Choroid plexus epithelial cell (primary cell): Measurements from ENCODE around the gene KIF21B.

Source experiments
- DNase-seq: peaks from one replicate; pipeline ENCODE4 v3.0.0-alpha.2; 2010; ENCODE audit warnings: low read depth
- H3K4me3 ChIP-seq: 2 replicates; pipeline ENCODE4 v1.5.1; 2011; ENCODE audit warnings: low read depth, mild to moderate bottlenecking, control low read depth, low read length, moderate library complexity
- CTCF ChIP-seq: conservative IDR thresholded peaks from 2 replicates; pipeline ENCODE4 v1.5.1; 2011; ENCODE audit warnings: low read depth, mild to moderate bottlenecking, control low read depth, inconsistent platforms, low read length, moderate library complexity

KIF21B gene

GRCh38 chr1:201059871-201060555 lies 36.5 kb upstream of the KIF21B start:
- no peak overlapping the region for H3K4me3 ChIP-seq
- TF ChIP-seq CTCF = no peak
- DNase-seq = peak; percentile 30

- no peak overlapping the region for H3K4me3 ChIP-seq
- TF ChIP-seq CTCF = no peak
- DNase-seq = no peak
These were observed 35.9 kb upstream of the KIF21B start for GRCh38 chr1:201059401-201059800.

DNA sequence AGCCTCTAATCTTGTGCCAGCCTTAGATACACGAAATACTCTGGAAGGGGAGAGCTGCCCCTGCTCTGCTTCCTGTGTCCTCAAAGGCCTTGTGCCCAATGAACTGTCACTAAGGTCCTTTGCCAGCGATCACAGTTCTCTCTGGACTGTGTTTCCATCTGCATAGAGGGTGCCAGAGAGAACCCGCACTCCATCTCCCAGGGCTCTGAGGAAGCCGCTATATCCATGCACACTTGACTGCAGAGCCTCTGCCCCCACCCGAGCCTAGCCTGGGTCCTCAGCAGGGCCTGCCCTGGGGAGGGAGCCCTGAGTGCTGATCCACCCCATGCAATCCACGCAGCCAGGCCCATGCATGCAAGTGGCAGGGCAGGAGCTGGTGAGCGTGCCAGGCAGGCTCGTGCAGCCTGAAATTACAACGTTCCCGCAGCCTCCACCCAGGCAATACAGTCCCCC lies 30.6 kb upstream of the KIF21B start:
- DNase-seq = no peak
- no peak overlapping the region for H3K4me3 ChIP-seq
- no peak for TF ChIP-seq CTCF

DNA sequence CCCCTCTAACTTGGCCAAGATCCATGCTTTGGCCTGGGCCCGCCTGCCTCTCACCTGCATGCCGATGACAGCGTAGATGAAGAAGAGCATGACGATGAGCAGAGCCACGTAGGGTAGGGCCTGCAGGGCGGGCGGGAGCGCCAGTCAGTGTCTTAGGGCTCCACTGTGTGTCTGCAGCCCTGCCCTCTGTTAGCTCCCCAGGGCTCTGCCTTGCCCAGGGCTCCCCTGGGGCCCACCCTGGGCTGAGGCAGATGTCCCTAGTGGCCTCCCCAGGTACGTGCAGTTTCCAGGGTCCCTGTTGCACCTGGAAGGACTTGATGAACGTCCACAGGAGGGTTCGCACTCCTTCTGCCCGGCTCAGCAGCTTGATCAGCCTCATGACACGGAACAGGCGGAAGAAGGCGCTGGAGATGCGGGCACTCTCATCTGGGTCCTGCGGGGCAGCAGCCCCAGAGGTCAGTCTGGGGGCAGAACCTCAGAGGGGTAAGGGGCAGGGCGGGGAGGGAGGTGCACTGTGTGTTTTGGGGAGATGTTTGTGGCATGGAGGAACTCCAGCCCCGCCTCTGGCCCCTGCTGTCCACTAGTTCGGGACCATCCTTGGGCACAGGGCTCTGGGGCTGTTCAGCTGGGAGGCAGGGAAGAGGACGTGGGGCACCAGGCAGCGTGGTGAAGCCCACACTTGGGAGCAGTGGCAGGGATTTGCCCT lies 29.8 kb upstream of the KIF21B start:
- no peak for DNase-seq
- H3K4me3 ChIP-seq = no peak overlapping the region
- TF ChIP-seq CTCF = no peak

DNA sequence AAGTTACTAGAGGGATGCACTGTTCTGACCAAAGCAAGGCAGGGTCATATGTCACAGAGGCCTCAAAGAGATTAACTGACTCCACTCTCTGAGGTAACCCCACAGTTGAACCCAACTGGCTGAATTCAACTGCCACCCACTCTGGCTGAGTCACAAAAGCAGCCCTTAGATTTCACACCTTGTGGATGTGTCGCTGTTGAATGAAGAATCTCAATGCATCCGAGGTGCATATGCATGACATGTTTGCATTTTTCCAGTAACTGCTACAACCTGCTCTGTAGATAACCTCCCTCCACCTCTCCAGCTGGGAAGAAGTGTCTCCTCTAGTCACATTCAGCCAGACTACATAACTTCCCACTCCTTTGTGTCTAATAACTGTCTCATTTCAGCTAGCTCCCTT lies 27.9 kb upstream of the KIF21B start:
- H3K4me3 ChIP-seq = no peak overlapping the region
- DNase-seq = no peak
- TF ChIP-seq CTCF = no peak

DNA sequence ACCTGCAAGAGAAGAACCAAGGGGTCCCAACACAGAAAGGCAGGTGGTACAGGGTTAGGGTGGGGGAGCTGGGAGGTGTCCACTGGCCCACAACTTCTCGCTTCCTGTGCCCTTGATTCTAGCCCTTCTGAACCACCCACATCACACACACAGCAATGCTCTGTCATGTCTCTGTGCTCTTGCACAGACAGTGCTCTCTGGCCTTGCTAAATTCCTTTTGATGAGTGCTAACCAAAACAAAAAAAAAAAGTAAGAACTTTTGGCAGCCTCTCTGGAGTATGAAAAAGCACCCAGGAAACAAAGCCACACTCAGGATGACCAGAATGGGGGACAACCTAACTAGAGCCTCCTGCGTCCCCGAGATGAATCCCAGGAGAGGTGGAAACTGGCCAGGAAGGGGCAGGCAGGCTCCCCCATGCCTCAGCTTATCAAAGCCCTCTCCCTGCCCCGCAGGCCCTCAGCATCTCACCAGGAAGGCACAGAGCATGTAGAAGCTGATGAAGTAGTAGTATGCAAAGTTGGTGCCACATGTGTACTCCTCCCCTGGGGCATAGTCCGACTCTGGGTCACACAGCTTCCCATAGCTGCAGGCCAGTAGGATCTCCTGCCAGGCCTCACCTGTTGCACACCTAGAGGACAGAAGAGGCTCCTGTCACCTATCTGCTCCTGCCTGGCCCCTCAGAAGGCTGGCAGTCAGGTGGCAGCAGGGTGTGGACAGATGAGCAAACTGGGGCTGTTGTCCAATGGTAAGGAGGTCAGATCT lies 27.2 kb upstream of the KIF21B start:
- no peak overlapping the region for H3K4me3 ChIP-seq
- no peak for TF ChIP-seq CTCF
- DNase-seq = peak; percentile 78
